Measurements from ENCODE around the gene CH25H.

GRCh38 chr10:89215511-89215910, 8.4 kb upstream of the CH25H start:
- TF ChIP-seq BHLHE40 (IDR thresholded peaks at IDR 0.05; ENCODE audit: borderline replicate concordance) (no peak), SUZ12 (IDR thresholded peaks at IDR 0.05) (no peak), FOXA1 (IDR thresholded peaks at IDR 0.05) (no peak), FOXM1 (IDR thresholded peaks at IDR 0.05; ENCODE audit: borderline replicate concordance) (no peak), HDGF (IDR thresholded peaks at IDR 0.05; ENCODE audit: borderline replicate concordance) (no peak), NFRKB (IDR thresholded peaks at IDR 0.05) (no peak), TARDBP (IDR thresholded peaks at IDR 0.05) (no peak), SP1 (IDR thresholded peaks at IDR 0.05) (no peak)
